Ascending aorta (tissue), 2 donors: ENCODE measurements around the gene COL2A1. TPM values are rescaled to one million over a fixed set of nuclear protein-coding genes. Genes with fewer than 3 reads are reported as not detected.

Source experiments
- DNase-seq, 2 donors: peaks; one replicate each; pipeline ENCODE4 v3.0.0-alpha.2; 2019; ENCODE audit warnings: low spot score in 2 of 2
- H3K27ac ChIP-seq, 2 donors: fragments of 200-600 bp; sonication (generic); one replicate each; pipeline ENCODE4 v1.5.1; 2016 to 2017; ENCODE audit warnings: mild to moderate bottlenecking in 1 of 2
- H3K27me3 ChIP-seq: fragments of 200-600 bp; sonication (generic); one replicate; pipeline ENCODE4 v1.5.1; 2017
- H3K36me3 ChIP-seq, 2 donors: fragments of 200-600 bp; sonication (generic); one replicate each; pipeline ENCODE4 v1.5.1; 2016
- H3K4me1 ChIP-seq, 2 donors: fragments of 200-600 bp; sonication (generic); one replicate each; pipeline ENCODE4 v1.5.1; 2016 to 2017; ENCODE audit warnings: mild to moderate bottlenecking in 1 of 2
- H3K4me3 ChIP-seq, 2 donors: fragments of 200-600 bp; sonication (generic); one replicate each; pipeline ENCODE4 v1.5.1; 2016 to 2017; ENCODE audit warnings: mild to moderate bottlenecking in 1 of 2
- H3K9me3 ChIP-seq, 2 donors: fragments of 200-600 bp; sonication (generic); one replicate each; pipeline ENCODE4 v1.5.1; 2016
- CTCF ChIP-seq, 3 experiments: fragments of 200-600 bp in 2 of 3; fragments of 450-650 bp in 1 of 3; sonication (generic) in 2 of 3; IDR thresholded peaks; one replicate each; pipeline ENCODE4 v1.5.1; 2016 to 2019; ENCODE audit warnings: antibody characterized with exemption in 3 of 3, mild to moderate bottlenecking in 1 of 3, moderate library complexity in 1 of 3
- intact Hi-C: fragments of 100-400 bp; cut with DNase I; formaldehyde crosslinking; loops from one replicate; pipeline ENCODE4 v1.15.1; 2023
- total RNA-seq: library from RNA; depleted of rRNA; stranded (reverse); fragments of >200 nt; gene quantifications from one replicate; pipeline ENCODE4 v1.1.0, GENCODE V29; 2016

Gene COL2A1
- total RNA-seq, 1 donor from 2014 or later: not detected

- no peak for TF ChIP-seq CTCF (IDR thresholded peaks at IDR 0.05)
- intact Hi-C loops: no loop called here
- Histone ChIP-seq H3K36me3 (no peaks in the 10 kb centered on the region), H3K9me3 (no peaks in the 10 kb centered on the region), H3K4me3 (no peak overlapping the region), H3K27me3 (no peaks in the 10 kb centered on the region), H3K4me1 (no peaks in the 10 kb centered on the region), H3K27ac (no peak overlapping the region)
- no peak for DNase-seq
Measured at GRCh38 chr12:48021485-48022179, 17.4 kb upstream of the COL2A1 start.

- H3K9me3 ChIP-seq: no peaks in the 10 kb centered on the region
- no peak overlapping the region for H3K27ac ChIP-seq
- no peaks in the 10 kb centered on the region for H3K4me1 ChIP-seq
- H3K36me3 ChIP-seq: no peaks in the 10 kb centered on the region
- intact Hi-C loops: no loop called here
- no peak overlapping the region for H3K4me3 ChIP-seq
- H3K27me3 ChIP-seq: no peaks in the 10 kb centered on the region
- TF ChIP-seq CTCF (IDR thresholded peaks at IDR 0.05): no peak
- DNase-seq: no peak
Measured at GRCh38 chr12:48019639-48020265, 15.5 kb upstream of the COL2A1 start.

GRCh38 chr12:48018618-48018995, 14.3 kb upstream of the COL2A1 start:
- intact Hi-C loops: no loop called here
- no peak for TF ChIP-seq CTCF (IDR thresholded peaks at IDR 0.05)
- Histone ChIP-seq H3K27me3 (no peaks in the 10 kb centered on the region), H3K27ac (no peak overlapping the region), H3K9me3 (no peaks in the 10 kb centered on the region), H3K4me1 (no peaks in the 10 kb centered on the region), H3K36me3 (no peaks in the 10 kb centered on the region), H3K4me3 (no peak overlapping the region)
- no peak for DNase-seq

GRCh38 chr12:48017921-48018617, 13.8 kb upstream of the COL2A1 start:
- no peak for TF ChIP-seq CTCF (IDR thresholded peaks at IDR 0.05)

GRCh38 chr12:48017496-48017895, 13.2 kb upstream of the COL2A1 start:
- no peak overlapping the region for H3K4me3 ChIP-seq
- H3K27ac ChIP-seq: no peak overlapping the region
- H3K4me1 ChIP-seq: no peaks in the 10 kb centered on the region
- no peak for DNase-seq
- no peaks in the 10 kb centered on the region for H3K27me3 ChIP-seq
- TF ChIP-seq CTCF (IDR thresholded peaks at IDR 0.05): no peak
- no peaks in the 10 kb centered on the region for H3K36me3 ChIP-seq
- intact Hi-C loops: no loop called here
- H3K9me3 ChIP-seq: no peaks in the 10 kb centered on the region

More at GRCh38 chr12:48017921-48018617, 13.8 kb upstream of the COL2A1 start:
- Histone ChIP-seq H3K36me3 (no peaks in the 10 kb centered on the region), H3K27me3 (no peaks in the 10 kb centered on the region), H3K4me1 (no peaks in the 10 kb centered on the region), H3K4me3 (no peak overlapping the region), H3K27ac (no peak overlapping the region), H3K9me3 (no peaks in the 10 kb centered on the region)
- DNase-seq: no peak
- intact Hi-C loops: no loop called here
